Karpas-422 (cell line): ENCODE data around the gene KIAA1671. TPM values are rescaled to one million over a fixed set of nuclear protein-coding genes. Genes with fewer than 3 reads are reported as not detected.
"Not testable (repeated sequence)": the region's sequence is repeated elsewhere in the genome, so short reads cannot be mapped to it uniquely, and the experiment has no call there.

Source experiments
- DNase-seq: peaks from one replicate; pipeline ENCODE4 v3.0.0-alpha.2; 2015
- H2AFZ ChIP-seq: fragments of 200-600 bp; sonication (generic); 2 replicates; pipeline ENCODE4 v1.6.1; 2014; ENCODE audit warnings: antibody characterized with exemption, low read length, mixed read lengths
- H3K27ac ChIP-seq: fragments of 200-600 bp; sonication (generic); 2 replicates; pipeline ENCODE4 v1.5.1; 2014; ENCODE audit warnings: mild to moderate bottlenecking, low read length, moderate library complexity
- H3K27me3 ChIP-seq: fragments of 200-600 bp; sonication (generic); 2 replicates; pipeline ENCODE4 v1.6.1; 2014; ENCODE audit warnings: low read length, mixed read lengths
- H3K36me3 ChIP-seq: fragments of 200-600 bp; sonication (generic); 2 replicates; pipeline ENCODE4 v1.6.1; 2014; ENCODE audit warnings: low read length, mixed read lengths; ENCODE audit not compliant: insufficient read depth
- H3K4me1 ChIP-seq: fragments of 200-600 bp; sonication (generic); 2 replicates; pipeline ENCODE4 v1.6.1; 2014; ENCODE audit warnings: mild to moderate bottlenecking, low read length, mixed read lengths
- H3K4me2 ChIP-seq: fragments of 200-600 bp; sonication (generic); 2 replicates; pipeline ENCODE4 v1.6.1; 2014; ENCODE audit warnings: low read length, low read depth, mild to moderate bottlenecking; ENCODE audit not compliant: poor library complexity, severe bottlenecking
- H3K4me3 ChIP-seq: fragments of 200-600 bp; sonication (generic); 2 replicates; pipeline ENCODE4 v1.5.1; 2014; ENCODE audit warnings: mild to moderate bottlenecking, antibody characterized with exemption, low read length, mixed read lengths
- H3K79me2 ChIP-seq: fragments of 200-600 bp; sonication (generic); 2 replicates; pipeline ENCODE4 v1.6.1; 2014; ENCODE audit warnings: mild to moderate bottlenecking, low read length, mixed read lengths
- H3K9ac ChIP-seq: fragments of 200-600 bp; sonication (generic); 2 replicates; pipeline ENCODE4 v1.6.0; 2014; ENCODE audit warnings: low read length
- H3K9me2 ChIP-seq: fragments of 200-600 bp; sonication (generic), shearing (Covaris generic); replicated peaks from 2 replicates; pipeline ENCODE4 v1.6.0; 2014; ENCODE audit warnings: mild to moderate bottlenecking, low read length, moderate library complexity; ENCODE audit not compliant: insufficient read depth
- H3K9me3 ChIP-seq: fragments of 300-700, 200-600 bp; sonication (generic); 2 replicates; pipeline ENCODE4 v1.6.1; 2014; ENCODE audit warnings: low read length, mixed read lengths
- H4K20me1 ChIP-seq: fragments of 200-600 bp; sonication (generic); 2 replicates; pipeline ENCODE4 v1.6.1; 2014; ENCODE audit warnings: mild to moderate bottlenecking, antibody characterized with exemption, low read length, low read depth; ENCODE audit not compliant: insufficient read depth
- small RNA-seq: library from RNA; depleted of rRNA; stranded (forward); fragments of <200 nt; gene quantifications from one replicate; pipeline ENCODE3, GENCODE V24; 2014
- total RNA-seq: library from RNA; depleted of rRNA; stranded (reverse); fragments of >200 nt; shearing (Covaris generic); gene quantifications from 2 replicates; pipeline ENCODE4 v1.2.3, GENCODE V29; 2014; ENCODE audit warnings: low replicate concordance; rRNA removed

The KIAA1671 gene
- total RNA-seq, 1 experiment from 2014 or later, result not detected

DNA sequence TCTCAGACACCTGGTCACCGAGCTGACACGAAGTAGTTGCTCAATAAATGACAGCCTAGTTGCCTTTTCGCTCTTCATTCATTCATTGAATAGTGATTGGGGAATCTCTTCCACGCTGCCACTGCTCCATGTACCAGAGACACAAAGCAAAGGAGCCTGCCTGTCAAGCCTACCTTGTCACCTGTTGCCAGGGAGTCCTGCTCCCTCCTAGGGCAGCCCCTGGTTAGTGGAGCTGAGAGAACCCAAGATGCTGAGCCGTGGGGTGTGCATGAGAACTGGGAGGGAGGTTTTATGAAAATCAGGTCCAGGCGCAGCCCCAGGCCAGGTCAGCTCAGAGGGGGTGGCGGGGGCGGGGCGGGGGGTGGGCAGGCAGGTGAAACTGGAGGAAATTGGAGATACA, 285.5 kb downstream of the KIAA1671 start:
- H3K36me3 ChIP-seq, H3K27ac ChIP-seq, H3K79me2 ChIP-seq, H4K20me1 ChIP-seq, DNase-seq, H3K27me3 ChIP-seq, H3K9me3 ChIP-seq, H3K9me2 ChIP-seq, H2AFZ ChIP-seq, H3K4me2 ChIP-seq, H3K4me3 ChIP-seq, H3K4me1 ChIP-seq, H3K9ac ChIP-seq: not testable (repeated sequence)

Small RNA genes within 50 kb of the gene (small RNA-seq; reads per million reads assigned to genes)
- gene Z99916.2, result not detected

Other genes starting within 250 kb of the KIAA1671 start
- gene PIWIL3, start 178.0 kb upstream of the KIAA1671 start, total RNA-seq, result not detected in 2 replicates
- gene SGSM1, start 146.5 kb upstream of the KIAA1671 start, total RNA-seq, result not detected in 2 replicates
- not detected in 2 replicates for gene LHFPL7, start 6.0 kb upstream of the KIAA1671 start, total RNA-seq
- gene CRYBB3, start 247.1 kb downstream of the KIAA1671 start, total RNA-seq, result not detected in 2 replicates